ENCODE data around the gene TANK.

GRCh38 chr2:161119483-161119882 is 40.7 kb upstream of the TANK start:
- TF ChIP-seq TMF1 (CRISPR knock-in tag; IDR thresholded peaks at IDR 0.05; ENCODE audit: low read depth) = no peak
- TF ChIP-seq ZNF557 (CRISPR knock-in tag; IDR thresholded peaks at IDR 0.05) = no peak

Data from HepG2 (cell line).